Transverse colon (tissue), 4 donors: Measurements from ENCODE around the gene PAFAH1B2. TPM values are rescaled to one million over a fixed set of nuclear protein-coding genes. Genes with fewer than 3 reads are reported as not detected.

ENCODE experiments used
- DNase-seq: peaks from one replicate; pipeline ENCODE4 v3.0.0-alpha.2; 2019
- H3K27ac ChIP-seq, 4 donors: fragments of 200-600 bp; sonication (generic); 2 replicates each; pipeline ENCODE4 v1.5.1; 2016 to 2018; ENCODE audit warnings: inconsistent platforms in 4 of 4
- H3K27me3 ChIP-seq: fragments of 200-600 bp; sonication (generic); 2 replicates; pipeline ENCODE4 v1.5.1; 2017; ENCODE audit warnings: inconsistent platforms
- H3K36me3 ChIP-seq, 4 donors: fragments of 200-600 bp; sonication (generic); 2 replicates each; pipeline ENCODE4 v1.5.1; 2017 to 2019; ENCODE audit warnings: inconsistent platforms in 4 of 4
- H3K4me1 ChIP-seq, 4 donors: fragments of 200-600 bp; sonication (generic); 2 replicates each; pipeline ENCODE4 v1.5.1; 2017 to 2020; ENCODE audit warnings: inconsistent platforms in 4 of 4
- H3K4me3 ChIP-seq, 4 donors: fragments of 200-600 bp; sonication (generic); 1 replicate in 1 of 4; 2 replicates in 3 of 4; pipeline versions ENCODE4 v1.5.1 to v1.6.1; 2017 to 2019; ENCODE audit warnings: inconsistent platforms in 4 of 4
- H3K9me3 ChIP-seq, 2 donors: fragments of 200-600 bp; sonication (generic); 2 replicates each; pipeline ENCODE4 v1.5.1; 2017 to 2019; ENCODE audit warnings: inconsistent platforms in 2 of 2
- CTCF ChIP-seq, 5 experiments: fragments of 200-600 bp in 3 of 5; fragments of 450-650 bp in 2 of 5; sonication (generic) in 3 of 5; IDR thresholded peaks; 1 replicate in 2 of 5; 2 replicates in 3 of 5; pipeline ENCODE4 v1.5.1; 2016 to 2017; ENCODE audit warnings: antibody characterized with exemption in 5 of 5, inconsistent platforms in 3 of 5, mild to moderate bottlenecking in 2 of 5, moderate library complexity in 1 of 5
- EP300 ChIP-seq: sonication (generic); formaldehyde crosslinking; IDR thresholded peaks from one replicate; pipeline ENCODE4 v1.6.1; 2017; ENCODE audit warnings: antibody characterized with exemption, low read depth
- POLR2A ChIP-seq: fragments of 450-650 bp; IDR thresholded peaks from one replicate; pipeline ENCODE4 v1.6.1; 2016; ENCODE audit warnings: antibody characterized with exemption, mild to moderate bottlenecking, moderate library complexity
- POLR2AphosphoS5 ChIP-seq, 3 donors: sonication (generic); formaldehyde crosslinking; IDR thresholded peaks; one replicate each; pipeline ENCODE4 v1.6.1; 2016; ENCODE audit warnings: antibody characterized with exemption in 3 of 3
- WGBS, 2 donors: methylation state at CpG; one replicate each; pipeline ENCODE4 v1.1.5; 2018; ENCODE audit warnings: low coverage in 1 of 2; 5-methylcytosine and 5-hydroxymethylcytosine counted together
- in situ Hi-C, 4 donors: fragments of 200-750 bp; cut with MboI; loops; one replicate each; pipeline versions ENCODE4 v1.15.0 to v1.15.1; 2017; ENCODE audit warnings: low sequenced_read_pairs in 3 of 4, low pct_ligation_motif_present in 1 of 4, low pct_unique_long_range_greater_than_20kb in 1 of 4
- intact Hi-C: fragments of 100-400 bp; cut with DNase I; formaldehyde crosslinking; loops from one replicate; pipeline ENCODE4 v1.15.1; 2023; ENCODE audit warnings: low total_unique reads
- total RNA-seq, 4 donors: library from RNA; depleted of rRNA; stranded (reverse); fragments of >200 nt; gene quantifications; one replicate each; pipeline ENCODE4 v1.1.0, GENCODE V29; 2016

PAFAH1B2 gene
- total RNA-seq, 4 donors from 2014 or later = 18.1 to 90.8 (median 78.3) TPM

- in situ Hi-C loops (loop anchor here in 2 of 4 donors (25.0 kb wide), 1 partner anchor 334 kb away; the partner anchor contains the start of genes APOA5 (in 2 of the 2) and ZPR1 (in 2 of the 2)), intact Hi-C loops (no loop called here)
- no peak overlapping the region for H3K27ac ChIP-seq
- no peaks in the 10 kb centered on the region for H3K4me1 ChIP-seq
- TF ChIP-seq CTCF (IDR thresholded peaks at IDR 0.05) (no peak), POLR2A (no peak), EP300 (no peak), POLR2AphosphoS5 (IDR thresholded peaks at IDR 0.05) (no peak)
- DNase-seq = no peak
- H3K9me3 ChIP-seq = no peaks in the 10 kb centered on the region
- no peak overlapping the region for H3K4me3 ChIP-seq
- H3K27me3 ChIP-seq = no peaks in the 10 kb centered on the region
- no peaks in the 10 kb centered on the region for H3K36me3 ChIP-seq
Observed at GRCh38 chr11:117121176-117121575, 22.9 kb upstream of the PAFAH1B2 start.

GRCh38 chr11:117122556-117122955, 21.5 kb upstream of the PAFAH1B2 start:
- no peaks in the 10 kb centered on the region for H3K9me3 ChIP-seq
- H3K4me3 ChIP-seq = no peak overlapping the region
- no peak overlapping the region for H3K27ac ChIP-seq
- no peaks in the 10 kb centered on the region for H3K27me3 ChIP-seq
- intact Hi-C loops (no loop called here), in situ Hi-C loops (loop anchor here in 2 of 4 donors (25.0 kb wide), 1 partner anchor 335 kb away; the partner anchor contains the start of genes APOA5 (in 2 of the 2) and ZPR1 (in 2 of the 2))
- TF ChIP-seq EP300 (no peak), POLR2AphosphoS5 (IDR thresholded peaks at IDR 0.05) (no peak), POLR2A (no peak), CTCF (IDR thresholded peaks at IDR 0.05) (no peak)
- WGBS, 2 donors = 72% methylated on average over 5 of the region's 5 CpGs; no CpG with 5 or more reads in 1 of the 2 donors
- H3K36me3 ChIP-seq = no peaks in the 10 kb centered on the region
- no peak for DNase-seq
- no peaks in the 10 kb centered on the region for H3K4me1 ChIP-seq

GRCh38 chr11:117126223-117126965, 17.7 kb upstream of the PAFAH1B2 start:
- no peak overlapping the region for H3K4me3 ChIP-seq
- H3K36me3 ChIP-seq = no peaks in the 10 kb centered on the region
- no peak for DNase-seq
- H3K27ac ChIP-seq = no peak overlapping the region
- no peaks in the 10 kb centered on the region for H3K4me1 ChIP-seq
- 73 to 83% methylated on average over 3 to 7 of the region's 7 CpGs for WGBS, 2 donors
- TF ChIP-seq EP300 (no peak), CTCF (IDR thresholded peaks at IDR 0.05) (no peak), POLR2A (no peak), POLR2AphosphoS5 (IDR thresholded peaks at IDR 0.05) (no peak)
- in situ Hi-C loops (no loop called here), intact Hi-C loops (no loop called here)
- no peaks in the 10 kb centered on the region for H3K27me3 ChIP-seq
- H3K9me3 ChIP-seq = no peaks in the 10 kb centered on the region

GRCh38 chr11:117127171-117127901, 16.8 kb upstream of the PAFAH1B2 start:
- 81 to 94% methylated on average over 4 to 6 of the region's 6 CpGs for WGBS, 2 donors
- Histone ChIP-seq H3K4me3 (no peak overlapping the region), H3K27me3 (no peaks in the 10 kb centered on the region), H3K27ac (no peak overlapping the region), H3K4me1 (no peaks in the 10 kb centered on the region), H3K36me3 (no peaks in the 10 kb centered on the region), H3K9me3 (no peaks in the 10 kb centered on the region)
- intact Hi-C loops (no loop called here), in situ Hi-C loops (no loop called here)
- no peak for TF ChIP-seq CTCF (IDR thresholded peaks at IDR 0.05)
- no peak for TF ChIP-seq POLR2A
- no peak for TF ChIP-seq POLR2AphosphoS5 (IDR thresholded peaks at IDR 0.05)
- no peak for TF ChIP-seq EP300
- no peak for DNase-seq
